Measurements from ENCODE around the gene THSD4. TPM values are rescaled to one million over a fixed set of nuclear protein-coding genes. Genes with fewer than 3 reads are reported as not detected.

The THSD4 gene
- total RNA-seq, 1 donor from 2014 or later = 151 TPM

GRCh38 chr15:71149646-71150557 lies 34.6 kb downstream of the THSD4 start:
- Histone ChIP-seq H3K27ac (peak overlapping the region; percentile 29 to 69), H3K9me3 (no peaks in the 10 kb centered on the region), H3K27me3 (no peaks in the 10 kb centered on the region), H3K36me3 (no peaks in the 10 kb centered on the region), H3K4me3 (no peak overlapping the region), H3K4me1 (peaks cover 11 to 21% of the 10 kb centered on the region in 2 donors)
- no peak for TF ChIP-seq CTCF (IDR thresholded peaks at IDR 0.05)
- peak in 1 of 2 donors; percentile 72 for DNase-seq (ENCODE audit: low spot score in 2 of 2)
- intact Hi-C loops (cut with DNase I) = no loop called here

GRCh38 chr15:71151081-71151480 lies 35.8 kb downstream of the THSD4 start:
- no peak for DNase-seq (ENCODE audit: low spot score in 2 of 2)
- TF ChIP-seq CTCF (IDR thresholded peaks at IDR 0.05) = no peak
- Histone ChIP-seq H3K4me1 (peaks cover 11 to 21% of the 10 kb centered on the region in 2 donors), H3K36me3 (peaks cover 0 to 5% of the 10 kb centered on the region in 2 donors), H3K27ac (peak overlapping the region; percentile 26 to 69), H3K4me3 (no peak overlapping the region), H3K9me3 (no peaks in the 10 kb centered on the region), H3K27me3 (no peaks in the 10 kb centered on the region)
- intact Hi-C loops (cut with DNase I) = no loop called here

- no peak overlapping the region for H3K27ac ChIP-seq
- no peak overlapping the region for H3K4me3 ChIP-seq
- H3K27me3 ChIP-seq = no peaks in the 10 kb centered on the region
- H3K9me3 ChIP-seq = no peaks in the 10 kb centered on the region
- DNase-seq (ENCODE audit: low spot score in 2 of 2) = no peak
- TF ChIP-seq CTCF (IDR thresholded peaks at IDR 0.05) = no peak
- intact Hi-C loops (cut with DNase I) = no loop called here
- peaks cover 0 to 5% of the 10 kb centered on the region in 2 donors for H3K36me3 ChIP-seq
- H3K4me1 ChIP-seq = peaks cover 11 to 21% of the 10 kb centered on the region in 2 donors
These were observed 37.3 kb downstream of the THSD4 start for GRCh38 chr15:71152542-71152941.

GRCh38 chr15:71153823-71154524 lies 38.7 kb downstream of the THSD4 start:
- Histone ChIP-seq H3K4me1 (peaks cover 11 to 21% of the 10 kb centered on the region in 2 donors), H3K4me3 (no peak overlapping the region), H3K27me3 (no peaks in the 10 kb centered on the region), H3K9me3 (no peaks in the 10 kb centered on the region), H3K27ac (no peak overlapping the region), H3K36me3 (peaks cover 0 to 5% of the 10 kb centered on the region in 2 donors)
- intact Hi-C loops (cut with DNase I) = no loop called here
- no peak for TF ChIP-seq CTCF (IDR thresholded peaks at IDR 0.05)
- DNase-seq (ENCODE audit: low spot score in 2 of 2) = no peak

GRCh38 chr15:71154607-71155200 lies 39.4 kb downstream of the THSD4 start:
- H3K27me3 ChIP-seq = no peaks in the 10 kb centered on the region
- no peak for DNase-seq (ENCODE audit: low spot score in 2 of 2)
- peaks cover 11 to 15% of the 10 kb centered on the region in 2 donors for H3K4me1 ChIP-seq
- H3K9me3 ChIP-seq = no peaks in the 10 kb centered on the region
- no peak for TF ChIP-seq CTCF (IDR thresholded peaks at IDR 0.05)
- no peak overlapping the region for H3K4me3 ChIP-seq
- peaks cover 0 to 5% of the 10 kb centered on the region in 2 donors for H3K36me3 ChIP-seq
- H3K27ac ChIP-seq = no peak overlapping the region
- intact Hi-C loops (cut with DNase I) = no loop called here

Measured in ascending aorta (tissue), 2 donors.